GM12801 (cell line): Measurements from ENCODE around the gene WNT11.

Source experiments
- CTCF ChIP-seq: IDR thresholded peaks from one replicate; pipeline ENCODE4 v1.5.1; 2011; ENCODE audit warnings: control low read depth; ENCODE audit not compliant: insufficient read length; ENCODE audit errors: extremely low read depth

Gene WNT11

GRCh38 chr11:76152741-76153570, 53.3 kb downstream of the WNT11 start:
- no peak for TF ChIP-seq CTCF

GRCh38 chr11:76152086-76152681, 54.1 kb downstream of the WNT11 start:
- TF ChIP-seq CTCF: no peak

GRCh38 chr11:76151556-76152085, 54.7 kb downstream of the WNT11 start:
- no peak for TF ChIP-seq CTCF

GRCh38 chr11:76150141-76150540, 56.2 kb downstream of the WNT11 start:
- TF ChIP-seq CTCF: no peak

- TF ChIP-seq CTCF: no peak
Observed at GRCh38 chr11:76149713-76150112, 56.6 kb downstream of the WNT11 start.

GRCh38 chr11:76148941-76149613, 57.2 kb downstream of the WNT11 start:
- no peak for TF ChIP-seq CTCF

- no peak for TF ChIP-seq CTCF
Observed at GRCh38 chr11:76148231-76148630, 58.1 kb downstream of the WNT11 start.
